ENCODE data around the gene ZNF445.

GRCh38 chr3:44510000-44510368 is 32.5 kb upstream of the ZNF445 start:
- TF ChIP-seq KLF16 (IDR thresholded peaks at IDR 0.05) (no peak), CTCF (IDR thresholded peaks at IDR 0.05 in 2 of 3, conservative IDR thresholded peaks at IDR 0.05 in 1 of 3; ENCODE audit: insufficient read depth in 2 of 3, low read depth in 1 of 3, low read length in 3 of 3) (no peak), NR0B1 (IDR thresholded peaks at IDR 0.05; ENCODE audit: partially characterized antibody) (no peak), ARID3B (CRISPR knock-in tag; IDR thresholded peaks at IDR 0.05; ENCODE audit: borderline replicate concordance) (no peak), TBP (optimal IDR thresholded peaks at IDR 0.05; ENCODE audit: low read depth, low read length) (no peak), SMARCE1 (IDR thresholded peaks at IDR 0.05) (no peak), AFF4 (CRISPR knock-in tag; IDR thresholded peaks at IDR 0.05) (no peak), TFAP4 (CRISPR knock-in tag; IDR thresholded peaks at IDR 0.05; ENCODE audit: borderline replicate concordance) (no peak), E4F1 (CRISPR knock-in tag; IDR thresholded peaks at IDR 0.05; ENCODE audit: borderline replicate concordance) (no peak), ZNF436 (CRISPR knock-in tag; IDR thresholded peaks at IDR 0.05) (no peak), RNF2 (IDR thresholded peaks at IDR 0.05) (no peak), ZBTB33 (CRISPR knock-in tag; IDR thresholded peaks at IDR 0.05) (no peak)

Measured in K562 (cell line).